ENCODE results near the gene FAM50A. TPM values are rescaled to one million over a fixed set of nuclear protein-coding genes. Genes with fewer than 3 reads are reported as not detected.
A peak's percentile ranks its signal among the peaks of the same experiment; 100 is the strongest.

Gene FAM50A
- total RNA-seq, 1 experiment from 2014 or later, result 53.8 TPM

DNA sequence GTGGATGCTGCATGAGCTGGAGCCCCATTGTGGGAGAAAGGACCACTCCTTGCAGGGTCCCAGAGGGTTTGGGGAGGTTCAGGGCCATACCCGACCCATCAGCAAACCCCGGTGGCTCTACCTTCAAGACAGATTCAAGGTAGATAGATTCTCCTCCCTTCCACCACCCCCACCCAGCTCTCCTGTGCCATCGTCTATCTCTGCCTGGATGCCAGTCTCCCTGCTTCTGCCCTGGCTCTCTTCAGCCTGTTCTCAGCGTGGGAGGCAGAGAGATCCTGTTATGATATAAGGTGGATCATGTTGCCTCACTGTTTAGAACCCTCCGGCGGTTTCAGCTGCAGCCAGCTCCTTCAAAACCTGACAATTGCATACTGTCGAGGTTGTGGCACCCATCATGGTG, 29.7 kb downstream of the FAM50A start:
- CTCF ChIA-PET, result no interaction called here
- no peak overlapping the region for H2AFZ ChIP-seq (ENCODE audit: low read length)
- H3K9me2 ChIP-seq (replicated peaks; ENCODE audit: low read length), result no peaks in the 10 kb centered on the region
- H3K79me2 ChIP-seq (ENCODE audit: low read length), result 0 out of 2 replicates have a peak, but pooled peaks cover 4% of the 10 kb centered on the region
- intact Hi-C loops (cut with micrococcal nuclease), result no loop called here
- H3K9me3 ChIP-seq (ENCODE audit: low read length), result no peaks in the 10 kb centered on the region
- DNase-seq, result no peak
- H3F3A ChIP-seq (ENCODE audit: low read length, unreplicated experiment), result no peaks in the 10 kb centered on the region
- H4K20me1 ChIP-seq (ENCODE audit: low read length), result no peaks in the 10 kb centered on the region
- no peak overlapping the region for H3K4me3 ChIP-seq (ENCODE audit: low read length)
- H3K9ac ChIP-seq (ENCODE audit: low read length), result no peak overlapping the region
- H3K36me3 ChIP-seq (ENCODE audit: low read depth, low read length), result no peaks in the 10 kb centered on the region
- POLR2A ChIA-PET (ENCODE audit: unreplicated experiment), result no interaction called here
- no peak overlapping the region for H3K4me2 ChIP-seq (ENCODE audit: low read length)
- TF ChIP-seq, protein P1, sequence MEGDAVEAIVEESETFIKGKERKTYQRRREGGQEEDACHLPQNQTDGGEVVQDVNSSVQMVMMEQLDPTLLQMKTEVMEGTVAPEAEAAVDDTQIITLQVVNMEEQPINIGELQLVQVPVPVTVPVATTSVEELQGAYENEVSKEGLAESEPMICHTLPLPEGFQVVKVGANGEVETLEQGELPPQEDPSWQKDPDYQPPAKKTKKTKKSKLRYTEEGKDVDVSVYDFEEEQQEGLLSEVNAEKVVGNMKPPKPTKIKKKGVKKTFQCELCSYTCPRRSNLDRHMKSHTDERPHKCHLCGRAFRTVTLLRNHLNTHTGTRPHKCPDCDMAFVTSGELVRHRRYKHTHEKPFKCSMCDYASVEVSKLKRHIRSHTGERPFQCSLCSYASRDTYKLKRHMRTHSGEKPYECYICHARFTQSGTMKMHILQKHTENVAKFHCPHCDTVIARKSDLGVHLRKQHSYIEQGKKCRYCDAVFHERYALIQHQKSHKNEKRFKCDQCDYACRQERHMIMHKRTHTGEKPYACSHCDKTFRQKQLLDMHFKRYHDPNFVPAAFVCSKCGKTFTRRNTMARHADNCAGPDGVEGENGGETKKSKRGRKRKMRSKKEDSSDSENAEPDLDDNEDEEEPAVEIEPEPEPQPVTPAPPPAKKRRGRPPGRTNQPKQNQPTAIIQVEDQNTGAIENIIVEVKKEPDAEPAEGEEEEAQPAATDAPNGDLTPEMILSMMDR (conservative IDR thresholded peaks at IDR 0.05; ENCODE audit: low read depth, low read length), result no peak
- TF ChIP-seq EZH2 (IDR thresholded peaks at IDR 0.05; ENCODE audit: low read length, unreplicated experiment), result no peak
- TF ChIP-seq EZH2phosphoT487 (IDR thresholded peaks at IDR 0.05; ENCODE audit: borderline replicate concordance, low read length), result no peak
- H3K4me1 ChIP-seq (ENCODE audit: insufficient read depth, low read length), result peaks cover 6% of the 10 kb centered on the region; the same call in 1 of the 2 replicates
- no peak overlapping the region for H3K27ac ChIP-seq (ENCODE audit: low read length)
- ATAC-seq, result no peak
- H3K27me3 ChIP-seq (ENCODE audit: low read length), result no peaks in the 10 kb centered on the region
- BruUV-seq (replicated peaks), result no TSS peak

GRCh38 chrX:154476821-154477220, 32.9 kb downstream of the FAM50A start:
- Histone ChIP-seq H3K79me2 (ENCODE audit: low read length) (0 out of 2 replicates have a peak, but pooled peaks cover 4% of the 10 kb centered on the region), H3K36me3 (ENCODE audit: low read depth, low read length) (no peaks in the 10 kb centered on the region), H4K20me1 (ENCODE audit: low read length) (no peaks in the 10 kb centered on the region), H3K4me1 (ENCODE audit: insufficient read depth, low read length) (peaks cover 12% of the 10 kb centered on the region), H3K4me3 (ENCODE audit: low read length) (no peak overlapping the region), H3K27me3 (ENCODE audit: low read length) (no peaks in the 10 kb centered on the region), H3K27ac (ENCODE audit: low read length) (no peak overlapping the region), H3K9ac (ENCODE audit: low read length) (no peak overlapping the region), H2AFZ (ENCODE audit: low read length) (no peak overlapping the region), H3K9me2 (replicated peaks; ENCODE audit: low read length) (no peaks in the 10 kb centered on the region), H3K4me2 (ENCODE audit: low read length) (no peak overlapping the region), H3K9me3 (ENCODE audit: low read length) (no peaks in the 10 kb centered on the region), H3F3A (ENCODE audit: low read length, unreplicated experiment) (no peaks in the 10 kb centered on the region)
- DNase-seq, result no peak
- TF ChIP-seq EZH2 (IDR thresholded peaks at IDR 0.05; ENCODE audit: low read length, unreplicated experiment) (no peak), EZH2phosphoT487 (IDR thresholded peaks at IDR 0.05; ENCODE audit: borderline replicate concordance, low read length) (no peak)
- TF ChIP-seq, protein P1 (conservative IDR thresholded peaks at IDR 0.05; ENCODE audit: low read depth, low read length), result no peak
- ATAC-seq, result no peak
- POLR2A ChIA-PET (ENCODE audit: unreplicated experiment), result no interaction called here
- CTCF ChIA-PET, result no interaction called here
- no TSS peak for BruUV-seq (replicated peaks)
- intact Hi-C loops (cut with micrococcal nuclease), result loop anchor here (5.0 kb wide), 1 partner anchor 35 kb away; the partner anchor contains the start of gene FAM50A

DNA sequence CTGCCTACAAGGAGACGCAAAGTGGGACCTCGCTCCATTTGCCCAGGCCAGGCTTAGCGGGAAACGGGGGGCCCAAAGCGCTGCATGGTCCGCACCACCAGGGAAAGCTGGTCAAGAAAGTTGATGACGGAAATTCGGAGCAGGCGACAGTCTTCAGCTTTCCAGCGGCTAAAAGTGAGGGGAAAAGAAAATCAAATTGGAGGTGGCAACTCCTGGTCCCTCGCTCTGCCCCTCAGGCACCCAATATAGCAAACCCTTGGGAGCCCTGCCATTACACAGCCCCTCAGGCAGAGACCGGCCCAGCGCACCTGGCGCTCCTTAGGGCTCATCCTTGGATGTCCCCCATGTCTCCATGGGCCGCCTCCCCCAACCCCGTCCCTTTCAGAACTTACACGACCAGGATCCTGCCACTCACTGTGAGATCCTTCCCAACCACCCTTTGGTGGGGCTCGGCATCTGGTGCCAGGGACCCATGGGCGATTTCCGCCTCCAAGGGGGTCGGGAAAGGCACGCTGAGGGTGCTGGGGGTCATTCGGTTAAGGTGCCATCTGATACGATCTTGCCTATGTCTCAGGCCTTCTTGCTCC, 34.0 kb downstream of the FAM50A start:
- Histone ChIP-seq H3K9me3 (ENCODE audit: low read length) (no peaks in the 10 kb centered on the region), H3K27me3 (ENCODE audit: low read length) (no peaks in the 10 kb centered on the region), H3K4me2 (ENCODE audit: low read length) (peak overlapping the region; percentile 94), H3K79me2 (ENCODE audit: low read length) (0 out of 2 replicates have a peak, but pooled peaks cover 4% of the 10 kb centered on the region), H4K20me1 (ENCODE audit: low read length) (no peaks in the 10 kb centered on the region), H3K9me2 (replicated peaks; ENCODE audit: low read length) (no peaks in the 10 kb centered on the region), H3K9ac (ENCODE audit: low read length) (peak overlapping the region; percentile 60), H3K4me1 (ENCODE audit: insufficient read depth, low read length) (peaks cover 12% of the 10 kb centered on the region), H2AFZ (ENCODE audit: low read length) (peak overlapping the region; percentile 90), H3F3A (ENCODE audit: low read length, unreplicated experiment) (no peaks in the 10 kb centered on the region), H3K36me3 (ENCODE audit: low read depth, low read length) (no peaks in the 10 kb centered on the region), H3K4me3 (ENCODE audit: low read length) (peak overlapping the region; percentile 72), H3K27ac (ENCODE audit: low read length) (no peak overlapping the region)
- ChIA-PET POLR2A (ENCODE audit: unreplicated experiment) (interaction anchor here (1.0 kb wide), 1 partner anchor 12 kb away, joined by 4 read pairs; the partner anchor contains the start of gene SLC10A3), CTCF (no interaction called here)
- ATAC-seq (peak; percentile 9), DNase-seq (no peak)
- no peak for TF ChIP-seq EZH2 (IDR thresholded peaks at IDR 0.05; ENCODE audit: low read length, unreplicated experiment)
- TF ChIP-seq, protein P1 (conservative IDR thresholded peaks at IDR 0.05; ENCODE audit: low read depth, low read length), result no peak
- TF ChIP-seq EZH2phosphoT487 (IDR thresholded peaks at IDR 0.05; ENCODE audit: borderline replicate concordance, low read length), result no peak
- TSS peak; percentile 94 for BruUV-seq (replicated peaks)
- intact Hi-C loops (cut with micrococcal nuclease), result loop anchor here (5.0 kb wide), 1 partner anchor 36 kb away; the partner anchor contains the start of gene FAM50A

All from PC-3 (cell line).